ENCODE data around the gene XCL1. TPM values are rescaled to one million over a fixed set of nuclear protein-coding genes. Genes with fewer than 3 reads are reported as not detected.
A peak's percentile ranks its signal among the peaks of the same experiment; 100 is the strongest.

Gene XCL1
- total RNA-seq, 1 experiment from 2014 or later: not detected

GRCh38 chr1:168629466-168629865, 53.1 kb downstream of the XCL1 start:
- H3K27ac ChIP-seq: peak overlapping the region; percentile 55
- ChIA-PET POLR2A (ENCODE audit: unreplicated experiment) (no interaction called here), CTCF (interaction anchor here (1.5 kb wide), 1 partner anchor 26 kb away, joined by 4 read pairs; no protein-coding TSS in a partner anchor)
- no peak for DNase-seq
- 0 out of 2 replicates have a peak, but pooled peaks cover 4% of the 10 kb centered on the region for H3F3A ChIP-seq (ENCODE audit: insufficient read depth, low read depth)
- H3K27me3 ChIP-seq (ENCODE audit: insufficient read depth, low read depth): no peaks in the 10 kb centered on the region
- peaks cover 13% of the 10 kb centered on the region for H3K4me1 ChIP-seq (replicated peaks; ENCODE audit: insufficient read depth)
- H3K9me3 ChIP-seq (ENCODE audit: insufficient read depth, low read depth): no peaks in the 10 kb centered on the region
- no peaks in the 10 kb centered on the region for H3K36me3 ChIP-seq (ENCODE audit: low read depth)
- intact Hi-C loops (cut with micrococcal nuclease; ENCODE audit: unreplicated experiment): loop anchor here (2.0 to 10.0 kb wide), 2 partner anchors 275 to 483 kb away; no protein-coding TSS in a partner anchor
- no peaks in the 10 kb centered on the region for H3K79me2 ChIP-seq (ENCODE audit: low read depth)
- H3K4me3 ChIP-seq: no peak overlapping the region
- H3K9me2 ChIP-seq (ENCODE audit: insufficient read depth): no peaks in the 10 kb centered on the region
- H3K4me2 ChIP-seq: peak overlapping the region; percentile 6
- TSS peak; percentile 96 for BruUV-seq (replicated peaks)
- no peak overlapping the region for H2AFZ ChIP-seq
- H4K20me1 ChIP-seq (ENCODE audit: insufficient read depth): no peaks in the 10 kb centered on the region
- TF ChIP-seq EZH2 (IDR thresholded peaks at IDR 0.05; ENCODE audit: low read depth): no peak
- TF ChIP-seq CTCF (conservative IDR thresholded peaks at IDR 0.05): no peak

Other genes with a start within 250 kb of the XCL1 start
- gene XCL2, start 32.6 kb upstream of the XCL1 start, total RNA-seq (2021): not detected in 2 replicates
- gene DPT, start 152.6 kb downstream of the XCL1 start, total RNA-seq (2021): not detected in 2 replicates

Data from PC-9 (cell line).